ENCODE results near the gene TAB3. TPM values are rescaled to one million over a fixed set of nuclear protein-coding genes. Genes with fewer than 3 reads are reported as not detected.

Gene TAB3
- polyA plus RNA-seq, 1 experiment = 8.6 TPM

DNA sequence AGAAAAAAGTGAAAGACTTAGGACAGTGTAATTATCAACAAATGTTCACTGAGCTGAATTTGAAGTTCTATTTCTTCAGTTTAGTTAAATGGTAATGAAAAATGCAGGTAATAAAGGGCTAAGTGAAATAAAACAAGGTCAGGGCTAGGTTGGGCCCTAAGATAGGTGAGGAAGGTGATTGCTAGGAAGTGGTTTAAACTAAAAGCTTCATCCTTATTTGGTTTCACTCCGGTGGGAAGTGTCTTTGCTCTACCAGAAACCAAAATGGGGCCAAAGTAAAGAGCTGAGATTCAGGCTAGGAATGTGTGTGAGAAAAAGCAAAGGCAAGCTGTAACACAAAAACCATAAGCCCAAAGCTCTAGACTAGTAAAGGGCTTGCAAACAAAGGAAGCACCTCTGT, 31.0 kb downstream of the TAB3 start:
- H3K27me3 ChIP-seq (ENCODE audit: control insufficient read depth, insufficient read depth, low read length) = no peaks in the 10 kb centered on the region
- DNase-seq (ENCODE audit: low read depth) = no peak
- POLR2A ChIA-PET = no interaction called here
- H3K4me3 ChIP-seq (ENCODE audit: low read depth, low read length) = no peak overlapping the region
- CTCF ChIA-PET = no interaction called here
- TF ChIP-seq, protein P1, sequence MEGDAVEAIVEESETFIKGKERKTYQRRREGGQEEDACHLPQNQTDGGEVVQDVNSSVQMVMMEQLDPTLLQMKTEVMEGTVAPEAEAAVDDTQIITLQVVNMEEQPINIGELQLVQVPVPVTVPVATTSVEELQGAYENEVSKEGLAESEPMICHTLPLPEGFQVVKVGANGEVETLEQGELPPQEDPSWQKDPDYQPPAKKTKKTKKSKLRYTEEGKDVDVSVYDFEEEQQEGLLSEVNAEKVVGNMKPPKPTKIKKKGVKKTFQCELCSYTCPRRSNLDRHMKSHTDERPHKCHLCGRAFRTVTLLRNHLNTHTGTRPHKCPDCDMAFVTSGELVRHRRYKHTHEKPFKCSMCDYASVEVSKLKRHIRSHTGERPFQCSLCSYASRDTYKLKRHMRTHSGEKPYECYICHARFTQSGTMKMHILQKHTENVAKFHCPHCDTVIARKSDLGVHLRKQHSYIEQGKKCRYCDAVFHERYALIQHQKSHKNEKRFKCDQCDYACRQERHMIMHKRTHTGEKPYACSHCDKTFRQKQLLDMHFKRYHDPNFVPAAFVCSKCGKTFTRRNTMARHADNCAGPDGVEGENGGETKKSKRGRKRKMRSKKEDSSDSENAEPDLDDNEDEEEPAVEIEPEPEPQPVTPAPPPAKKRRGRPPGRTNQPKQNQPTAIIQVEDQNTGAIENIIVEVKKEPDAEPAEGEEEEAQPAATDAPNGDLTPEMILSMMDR (IDR thresholded peaks at IDR 0.05; ENCODE audit: insufficient read depth, low read depth, low read length) = no peak
- H3K36me3 ChIP-seq (ENCODE audit: control insufficient read depth, insufficient read depth, low read length) = peaks cover 3% of the 10 kb centered on the region

DNA sequence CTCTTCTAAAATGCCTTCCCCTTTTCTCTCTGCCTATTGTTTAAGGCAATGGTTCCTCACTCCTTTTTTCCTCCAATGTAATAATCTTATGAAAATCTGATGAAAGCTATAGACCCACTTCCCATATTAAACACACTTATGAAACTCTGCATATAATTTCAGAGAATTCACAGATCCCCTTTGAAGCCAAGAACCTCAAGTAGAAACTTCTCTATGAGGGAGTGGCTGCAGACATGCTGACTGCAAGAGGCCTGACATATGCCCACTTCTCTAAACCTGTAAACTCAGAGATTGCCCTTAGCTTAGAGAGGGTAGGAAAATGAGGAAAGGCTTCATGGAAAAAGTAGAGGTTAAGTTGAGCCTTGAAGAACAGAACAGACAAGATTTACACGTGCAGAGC, 37.6 kb downstream of the TAB3 start:
- Histone ChIP-seq H3K27me3 (ENCODE audit: control insufficient read depth, insufficient read depth, low read length) (no peaks in the 10 kb centered on the region), H3K4me3 (ENCODE audit: low read depth, low read length) (no peak overlapping the region), H3K36me3 (ENCODE audit: control insufficient read depth, insufficient read depth, low read length) (peaks cover 3% of the 10 kb centered on the region)
- ChIA-PET POLR2A (no interaction called here), CTCF (no interaction called here)
- TF ChIP-seq, protein P1 (IDR thresholded peaks at IDR 0.05; ENCODE audit: insufficient read depth, low read depth, low read length) = no peak
- no peak for DNase-seq (ENCODE audit: low read depth)

GRCh38 chrX:30835373-30835772, 53.7 kb downstream of the TAB3 start:
- TF ChIP-seq, protein P1 (IDR thresholded peaks at IDR 0.05; ENCODE audit: insufficient read depth, low read depth, low read length) = no peak
- no peak for DNase-seq (ENCODE audit: low read depth)
- ChIA-PET POLR2A (no interaction called here), CTCF (no interaction called here)
- Histone ChIP-seq H3K4me3 (ENCODE audit: low read depth, low read length) (no peak overlapping the region), H3K36me3 (ENCODE audit: control insufficient read depth, insufficient read depth, low read length) (no peaks in the 10 kb centered on the region; the same call in 1 of the 2 replicates), H3K27me3 (ENCODE audit: control insufficient read depth, insufficient read depth, low read length) (no peaks in the 10 kb centered on the region)

DNA sequence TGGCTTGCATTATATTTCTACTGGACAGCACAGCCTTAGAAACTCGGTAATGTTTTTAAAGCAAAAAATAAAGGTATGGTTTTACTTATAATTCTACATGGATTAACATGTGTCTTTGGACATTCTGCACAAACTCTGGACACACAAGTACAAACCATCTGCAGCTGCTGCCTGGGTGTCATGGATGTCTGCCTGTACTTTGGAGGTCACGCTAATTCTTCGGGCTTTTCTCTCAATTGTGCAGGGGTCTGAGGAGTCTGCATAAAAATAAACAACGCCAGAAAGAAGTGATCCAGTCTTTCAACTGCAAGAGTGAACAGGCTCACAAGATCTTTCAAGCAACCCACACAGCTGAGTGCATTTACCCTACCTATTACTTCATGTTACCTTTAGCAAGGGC, 55.2 kb downstream of the TAB3 start:
- no peak for DNase-seq (ENCODE audit: low read depth)
- Histone ChIP-seq H3K27me3 (ENCODE audit: control insufficient read depth, insufficient read depth, low read length) (no peaks in the 10 kb centered on the region), H3K4me3 (ENCODE audit: low read depth, low read length) (no peak overlapping the region), H3K36me3 (ENCODE audit: control insufficient read depth, insufficient read depth, low read length) (no peaks in the 10 kb centered on the region; the same call in 1 of the 2 replicates)
- TF ChIP-seq, protein P1 (IDR thresholded peaks at IDR 0.05; ENCODE audit: insufficient read depth, low read depth, low read length) = no peak
- ChIA-PET POLR2A (no interaction called here), CTCF (no interaction called here)

GRCh38 chrX:30831082-30831481, 58.0 kb downstream of the TAB3 start:
- TF ChIP-seq, protein P1 (IDR thresholded peaks at IDR 0.05; ENCODE audit: insufficient read depth, low read depth, low read length) = no peak
- ChIA-PET CTCF (no interaction called here), POLR2A (no interaction called here)
- Histone ChIP-seq H3K36me3 (ENCODE audit: control insufficient read depth, insufficient read depth, low read length) (no peaks in the 10 kb centered on the region; the same call in 1 of the 2 replicates), H3K4me3 (ENCODE audit: low read depth, low read length) (no peak overlapping the region), H3K27me3 (ENCODE audit: control insufficient read depth, insufficient read depth, low read length) (no peaks in the 10 kb centered on the region)
- no peak for DNase-seq (ENCODE audit: low read depth)
